Trophoblast cell (in vitro differentiated cells and primary cell): ENCODE measurements around the gene CHTF8.

ENCODE experiments used
- DNase-seq, 2 donors: peaks; one replicate each; pipeline ENCODE4 v3.0.0-alpha.2; 2016
- H2AFZ ChIP-seq: 2 replicates; pipeline ENCODE4 v1.6.1; 2013; ENCODE audit warnings: low read length, moderate library complexity, mild to moderate bottlenecking; ENCODE audit not compliant: insufficient read depth, poor library complexity
- H2AK5ac ChIP-seq: 2 replicates; pipeline ENCODE4 v1.6.1; 2013; ENCODE audit warnings: mild to moderate bottlenecking, low read length
- H2BK120ac ChIP-seq: 2 replicates; pipeline ENCODE4 v1.6.1; 2013; ENCODE audit warnings: low read length, mild to moderate bottlenecking, moderate library complexity; ENCODE audit not compliant: insufficient read depth, poor library complexity
- H2BK12ac ChIP-seq: 2 replicates; pipeline ENCODE4 v1.6.1; 2013; ENCODE audit warnings: mild to moderate bottlenecking, low read length, moderate library complexity
- H2BK5ac ChIP-seq: 2 replicates; pipeline ENCODE4 v1.6.1; 2013; ENCODE audit warnings: low read length, low read depth, moderate library complexity, mild to moderate bottlenecking; ENCODE audit not compliant: poor library complexity
- H3K14ac ChIP-seq: 2 replicates; pipeline ENCODE4 v1.6.1; 2013; ENCODE audit warnings: mild to moderate bottlenecking, low read length
- H3K18ac ChIP-seq: 2 replicates; pipeline ENCODE4 v1.6.1; 2013; ENCODE audit warnings: mild to moderate bottlenecking, low read length
- H3K23ac ChIP-seq: 2 replicates; pipeline ENCODE4 v1.6.1; 2013; ENCODE audit warnings: low read length
- H3K27ac ChIP-seq: 2 replicates; pipeline ENCODE4 v1.5.1; 2013; ENCODE audit warnings: low read depth, mild to moderate bottlenecking, inconsistent platforms, low read length, moderate library complexity
- H3K27me3 ChIP-seq: 2 replicates; pipeline ENCODE4 v1.6.1; 2013; ENCODE audit warnings: inconsistent platforms, mild to moderate bottlenecking, low read length, moderate library complexity; ENCODE audit not compliant: insufficient read depth
- H3K36me3 ChIP-seq, 2 experiments: 1 replicate in 1 of 2; 2 replicates in 1 of 2; pipeline ENCODE4 v1.6.1; 2013; ENCODE audit warnings: low read length in 2 of 2, mild to moderate bottlenecking in 2 of 2, moderate library complexity in 1 of 2; ENCODE audit not compliant: insufficient read depth in 2 of 2, control insufficient read depth in 1 of 2
- H3K4ac ChIP-seq: 2 replicates; pipeline ENCODE4 v1.6.1; 2013; ENCODE audit warnings: low read depth, mild to moderate bottlenecking, low read length, moderate library complexity
- H3K4me1 ChIP-seq, 2 experiments: 1 replicate in 1 of 2; 2 replicates in 1 of 2; pipeline ENCODE4 v1.6.1; 2013; ENCODE audit warnings: low read length in 2 of 2, mild to moderate bottlenecking in 2 of 2, moderate library complexity in 1 of 2; ENCODE audit not compliant: insufficient read depth in 2 of 2, control insufficient read depth in 1 of 2
- H3K4me2 ChIP-seq: 2 replicates; pipeline ENCODE4 v1.6.1; 2013; ENCODE audit warnings: inconsistent platforms, mild to moderate bottlenecking, low read length, moderate library complexity
- H3K4me3 ChIP-seq: 2 replicates; pipeline ENCODE4 v1.5.1; 2013; ENCODE audit warnings: mild to moderate bottlenecking, low read depth, low read length, inconsistent platforms
- H3K79me1 ChIP-seq: one replicate; pipeline ENCODE4 v1.6.1; 2013; ENCODE audit warnings: low read length
- H3K79me2 ChIP-seq: 2 replicates; pipeline ENCODE4 v1.6.1; 2013; ENCODE audit warnings: low read length, mild to moderate bottlenecking; ENCODE audit not compliant: control insufficient read depth, insufficient read depth, poor library complexity
- H3K9ac ChIP-seq: 2 replicates; pipeline ENCODE4 v1.6.1; 2013; ENCODE audit warnings: mild to moderate bottlenecking, low read length
- H3K9me3 ChIP-seq: 2 replicates; pipeline ENCODE4 v1.6.1; 2013; ENCODE audit warnings: low read depth, mild to moderate bottlenecking, control low read depth, inconsistent platforms, low read length; ENCODE audit not compliant: insufficient read depth
- H4K12ac ChIP-seq: 2 replicates; pipeline ENCODE4 v1.6.1; 2013; ENCODE audit warnings: low read depth, mild to moderate bottlenecking, low read length, moderate library complexity
- H4K8ac ChIP-seq: 2 replicates; pipeline ENCODE4 v1.6.1; 2013; ENCODE audit warnings: low read depth, mild to moderate bottlenecking, low read length, moderate library complexity
- H4K91ac ChIP-seq: one replicate; pipeline ENCODE4 v1.6.1; 2013; ENCODE audit warnings: low read depth, mild to moderate bottlenecking, low read length, moderate library complexity
- WGBS: extraction: QIAGEN DNeasy Blood & Tissue Kit; methylation state at CpG from one replicate; pipeline ENCODE4 v1.1.7; 2013; ENCODE audit warnings: missing lambda C conversion rate; ENCODE audit not compliant: insufficient read length, insufficient coverage; ENCODE audit errors: extremely low coverage; 5-methylcytosine and 5-hydroxymethylcytosine counted together

Gene CHTF8

DNA sequence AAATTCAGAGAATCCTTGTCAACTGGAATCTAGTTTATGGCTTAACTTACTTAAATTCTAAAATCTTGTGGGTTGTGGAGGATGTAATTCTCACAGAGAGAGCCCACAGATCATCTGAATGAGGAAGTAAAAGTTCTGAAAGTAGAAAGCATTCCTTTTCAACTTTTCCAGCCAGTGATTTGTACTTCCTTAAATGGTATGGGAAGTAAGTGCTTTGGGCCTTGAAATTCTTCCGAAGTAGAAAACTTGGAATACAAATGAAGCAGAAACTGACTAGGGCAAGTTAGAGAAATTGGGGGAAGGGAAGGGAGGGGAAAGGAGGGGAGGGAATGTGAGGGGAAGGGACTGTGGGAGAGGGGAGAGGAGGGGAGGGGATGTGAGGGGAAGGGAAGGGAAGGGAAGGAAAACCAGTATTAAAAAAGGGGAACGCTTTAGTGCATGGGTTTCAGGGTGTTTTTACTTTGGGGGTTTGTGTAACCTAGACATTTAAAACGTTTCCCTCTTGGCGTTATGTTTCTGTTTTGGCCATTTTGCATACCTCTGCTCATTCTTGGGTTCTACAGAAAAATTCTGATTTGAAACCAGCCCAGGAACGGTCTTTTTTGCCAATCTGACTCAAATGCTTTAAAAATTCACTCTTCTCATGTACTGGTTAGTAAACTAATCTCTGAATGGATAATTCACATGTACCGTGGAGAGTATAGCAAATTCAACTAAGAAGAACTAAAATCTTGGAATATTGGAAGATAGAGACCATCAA is 39.1 kb upstream of the CHTF8 start:
- Histone ChIP-seq H3K4me3 (no peak overlapping the region), H2AK5ac (no peak overlapping the region), H3K4me2 (no peak overlapping the region), H3K18ac (no peak overlapping the region), H3K9ac (no peak overlapping the region), H3K79me1 (peaks cover 3% of the 10 kb centered on the region), H4K8ac (no peak overlapping the region), H3K4ac (no peak overlapping the region), H3K4me1 (peaks cover 5 to 10% of the 10 kb centered on the region in 2 experiments), H3K14ac (no peak overlapping the region), H3K9me3 (no peaks in the 10 kb centered on the region), H2BK5ac (no peak overlapping the region), H2BK120ac (no peak overlapping the region), H3K27me3 (no peaks in the 10 kb centered on the region), H4K91ac (peak overlapping the region; percentile 33), H4K12ac (no peak overlapping the region), H3K79me2 (no peaks in the 10 kb centered on the region), H3K27ac (peak overlapping the region; percentile 72), H3K23ac (no peak overlapping the region), H3K36me3 (peaks cover 1 to 6% of the 10 kb centered on the region in 2 experiments), H2AFZ (no peak overlapping the region), H2BK12ac (no peak overlapping the region)
- peak in 1 of 2 donors; percentile 29 for DNase-seq
- WGBS = no CpG with 5 or more reads among the region's 6 CpGs

DNA sequence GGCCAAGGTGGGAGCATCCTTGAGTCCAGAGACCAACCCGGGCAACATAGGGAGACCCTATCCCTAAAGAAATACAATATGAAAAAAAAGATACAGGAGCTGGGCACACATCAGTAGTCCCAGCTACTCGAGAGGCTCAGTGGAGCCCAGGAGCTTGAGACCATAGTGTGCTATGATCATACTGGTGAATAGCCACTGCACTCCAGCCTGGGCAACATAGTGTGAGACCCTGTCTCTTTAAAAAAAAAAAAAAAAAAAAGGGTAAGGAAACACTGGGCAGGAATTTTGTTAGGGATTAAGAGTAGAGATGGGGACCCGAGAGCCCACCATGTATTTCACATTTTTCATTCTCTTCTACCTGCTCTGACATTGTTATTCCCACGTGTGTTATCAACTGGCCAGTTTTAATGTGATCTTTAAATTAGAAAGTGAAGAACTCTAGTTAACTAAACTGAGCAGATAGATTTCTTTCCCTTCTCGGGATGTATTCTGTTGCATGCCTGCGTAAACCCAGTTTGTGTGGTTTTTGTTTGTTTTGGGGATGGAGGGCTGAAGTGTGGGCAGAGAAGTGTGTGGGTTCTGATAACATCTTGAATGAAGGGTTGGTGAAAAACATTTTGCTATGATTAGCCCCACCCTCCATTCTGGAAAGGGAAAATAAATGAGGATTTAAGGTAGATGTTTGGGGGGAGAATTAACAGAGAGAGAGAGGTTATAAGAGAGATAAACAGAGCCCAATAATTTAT is 37.4 kb upstream of the CHTF8 start:
- Histone ChIP-seq H3K79me2 (no peaks in the 10 kb centered on the region), H3K9ac (no peak overlapping the region), H3K27me3 (no peaks in the 10 kb centered on the region), H3K23ac (no peak overlapping the region), H3K27ac (no peak overlapping the region), H2AFZ (no peak overlapping the region), H3K14ac (no peak overlapping the region), H2BK12ac (no peak overlapping the region), H4K8ac (no peak overlapping the region), H3K9me3 (no peaks in the 10 kb centered on the region), H3K18ac (no peak overlapping the region), H4K91ac (no peak overlapping the region), H3K36me3 (peaks cover 6 to 22% of the 10 kb centered on the region in 2 experiments), H2AK5ac (no peak overlapping the region), H3K79me1 (peaks cover 3% of the 10 kb centered on the region), H3K4me3 (no peak overlapping the region), H3K4me2 (no peak overlapping the region), H3K4me1 (peaks cover 5 to 10% of the 10 kb centered on the region in 2 experiments), H3K4ac (no peak overlapping the region), H2BK5ac (no peak overlapping the region), H2BK120ac (no peak overlapping the region), H4K12ac (no peak overlapping the region)
- WGBS = no CpG with 5 or more reads among the region's 6 CpGs
- no peak for DNase-seq

DNA sequence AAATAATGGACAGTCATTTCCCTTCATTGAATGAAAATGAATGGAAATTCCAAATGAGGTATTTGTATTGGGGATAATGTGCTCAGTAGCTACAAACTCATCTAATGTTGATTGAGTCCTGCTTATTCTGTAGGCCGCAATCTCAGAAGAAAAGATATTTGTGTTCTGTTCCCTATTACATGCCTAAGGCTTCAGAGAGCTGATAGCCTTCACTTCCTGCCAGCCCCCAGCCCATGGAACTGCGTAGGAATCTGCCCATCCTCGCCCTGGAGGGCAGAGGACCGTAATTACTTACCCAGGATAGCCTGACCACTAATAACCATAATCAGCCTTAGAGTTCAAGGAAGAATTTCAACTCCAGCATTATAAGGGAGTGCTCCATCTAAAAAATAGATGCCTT is 36.7 kb upstream of the CHTF8 start:
- peaks cover 5 to 10% of the 10 kb centered on the region in 2 experiments for H3K4me1 ChIP-seq
- no peak overlapping the region for H4K12ac ChIP-seq
- H2BK12ac ChIP-seq = no peak overlapping the region
- no peak overlapping the region for H2BK120ac ChIP-seq
- H3K79me1 ChIP-seq = peaks cover 3% of the 10 kb centered on the region
- H3K36me3 ChIP-seq = peaks cover 7 to 23% of the 10 kb centered on the region in 2 experiments
- no peaks in the 10 kb centered on the region for H3K9me3 ChIP-seq
- H3K18ac ChIP-seq = no peak overlapping the region
- H3K4me3 ChIP-seq = no peak overlapping the region
- H3K4me2 ChIP-seq = no peak overlapping the region
- no peak overlapping the region for H3K27ac ChIP-seq
- H2BK5ac ChIP-seq = no peak overlapping the region
- no peaks in the 10 kb centered on the region for H3K79me2 ChIP-seq
- no peaks in the 10 kb centered on the region for H3K27me3 ChIP-seq
- H3K9ac ChIP-seq = no peak overlapping the region
- no peak overlapping the region for H2AK5ac ChIP-seq
- H2AFZ ChIP-seq = no peak overlapping the region
- no peak overlapping the region for H4K91ac ChIP-seq
- H4K8ac ChIP-seq = no peak overlapping the region
- H3K14ac ChIP-seq = no peak overlapping the region
- no peak overlapping the region for H3K4ac ChIP-seq
- DNase-seq = no peak
- no CpG with 5 or more reads among the region's 4 CpGs for WGBS
- no peak overlapping the region for H3K23ac ChIP-seq

DNA sequence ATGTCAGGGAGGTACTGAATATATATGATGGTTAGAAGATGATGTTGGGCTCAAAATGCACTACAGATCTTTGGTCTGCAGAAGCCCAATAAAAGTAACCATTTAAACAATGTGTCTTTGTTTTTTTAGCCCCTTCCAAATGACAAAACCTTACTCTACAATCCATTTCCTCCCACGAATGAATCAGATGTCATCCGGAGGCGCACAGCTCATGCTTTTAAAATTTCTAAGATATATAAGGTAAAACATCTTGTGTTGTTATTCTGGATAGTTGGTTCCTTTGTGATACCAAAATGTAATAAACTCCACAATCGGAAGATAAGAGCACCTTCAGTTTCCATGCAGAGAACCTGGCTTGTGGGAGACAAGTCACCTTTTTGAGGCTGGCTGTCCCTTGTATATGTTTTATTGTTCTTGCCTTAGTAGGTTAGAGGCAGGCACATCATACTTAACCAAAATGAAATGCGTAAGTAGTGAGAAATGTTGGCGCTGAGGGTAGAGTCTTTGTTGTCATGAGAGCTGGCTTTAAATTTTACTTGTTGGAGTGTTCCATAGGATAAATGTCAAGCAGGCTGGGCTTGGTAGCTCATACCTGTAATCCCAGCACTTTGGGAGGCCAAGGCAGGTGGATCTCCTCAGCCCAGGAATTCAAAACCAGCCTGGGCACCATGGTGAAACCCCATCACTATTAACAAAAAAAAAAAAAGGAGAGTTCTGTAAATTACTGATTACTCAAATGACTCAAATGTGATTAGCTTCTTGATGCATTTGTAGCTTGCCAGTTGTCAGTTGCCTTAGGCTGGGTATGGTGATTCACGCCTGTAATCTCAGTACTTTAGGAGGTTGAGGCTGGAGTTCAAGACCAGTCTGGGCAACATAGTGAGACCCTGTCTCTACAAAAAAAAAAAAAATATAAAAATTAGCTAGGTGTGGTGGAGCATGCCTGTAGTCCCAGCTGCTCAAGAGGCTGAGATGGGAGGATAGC is 34.9 kb upstream of the CHTF8 start:
- H3K36me3 ChIP-seq = peaks cover 8 to 29% of the 10 kb centered on the region in 2 experiments
- no peak overlapping the region for H3K23ac ChIP-seq
- no peak overlapping the region for H3K9ac ChIP-seq
- H4K12ac ChIP-seq = no peak overlapping the region
- H3K4me2 ChIP-seq = no peak overlapping the region
- no peak overlapping the region for H2BK120ac ChIP-seq
- no peak overlapping the region for H2BK12ac ChIP-seq
- H3K18ac ChIP-seq = no peak overlapping the region
- H3K14ac ChIP-seq = no peak overlapping the region
- no peak for DNase-seq
- H3K4me1 ChIP-seq = peaks cover under 1 to 4% of the 10 kb centered on the region in 2 experiments
- no peak overlapping the region for H3K4me3 ChIP-seq
- no peak overlapping the region for H2AK5ac ChIP-seq
- H4K91ac ChIP-seq = no peak overlapping the region
- no peak overlapping the region for H2AFZ ChIP-seq
- no peak overlapping the region for H3K27ac ChIP-seq
- WGBS = no CpG with 5 or more reads among the region's 7 CpGs
- no peak overlapping the region for H2BK5ac ChIP-seq
- H3K79me1 ChIP-seq = peaks cover 2% of the 10 kb centered on the region
- H3K27me3 ChIP-seq = no peaks in the 10 kb centered on the region
- H3K79me2 ChIP-seq = no peaks in the 10 kb centered on the region
- no peaks in the 10 kb centered on the region for H3K9me3 ChIP-seq
- H3K4ac ChIP-seq = no peak overlapping the region
- no peak overlapping the region for H4K8ac ChIP-seq
